ENCODE data around the gene ATOH8.
"Not testable (repeated sequence)": the region's sequence is repeated elsewhere in the genome, so short reads cannot be mapped to it uniquely, and the experiment has no call there.

The ATOH8 gene

GRCh38 chr2:85753525-85754312, at the start of gene ATOH8:
Gene ATOH8, plus strand, starts transcription at chr2:85753991. Its CDS starts 199 bp downstream, at chr2:85754190.
- no peak for DNase-seq (ENCODE audit: low read depth)

- no peak for DNase-seq (ENCODE audit: low read depth)
Measured at GRCh38 chr2:85704038-85704437, 49.8 kb upstream of the ATOH8 start.

GRCh38 chr2:85704800-85705679, 48.8 kb upstream of the ATOH8 start:
- DNase-seq (ENCODE audit: low read depth), result no peak

- DNase-seq (ENCODE audit: low read depth), result peak; percentile 91
Measured at GRCh38 chr2:85705680-85706039, 48.1 kb upstream of the ATOH8 start.

- no peak for DNase-seq (ENCODE audit: low read depth)
Measured at GRCh38 chr2:85706063-85706462, 47.7 kb upstream of the ATOH8 start.

- DNase-seq (ENCODE audit: low read depth), result no peak
Measured at GRCh38 chr2:85706599-85707296, 47.0 kb upstream of the ATOH8 start.

- DNase-seq (ENCODE audit: low read depth), result peak; percentile 77
Measured at GRCh38 chr2:85707304-85707703, 46.5 kb upstream of the ATOH8 start.

GRCh38 chr2:85708641-85709040, 45.1 kb upstream of the ATOH8 start:
- no peak for DNase-seq (ENCODE audit: low read depth)

- no peak for DNase-seq (ENCODE audit: low read depth)
Measured at GRCh38 chr2:85709401-85709811, 44.4 kb upstream of the ATOH8 start.

GRCh38 chr2:85710687-85711577, 42.9 kb upstream of the ATOH8 start:
- no peak for DNase-seq (ENCODE audit: low read depth)

GRCh38 chr2:85711578-85712060, 42.2 kb upstream of the ATOH8 start:
- DNase-seq (ENCODE audit: low read depth), result no peak

- no peak for DNase-seq (ENCODE audit: low read depth)
Measured at GRCh38 chr2:85712336-85712735, 41.5 kb upstream of the ATOH8 start.

- peak; percentile 47 for DNase-seq (ENCODE audit: low read depth)
Measured at GRCh38 chr2:85712849-85713612, 40.8 kb upstream of the ATOH8 start.

- DNase-seq (ENCODE audit: low read depth), result no peak
Measured at GRCh38 chr2:85713836-85714235, 40.0 kb upstream of the ATOH8 start.

GRCh38 chr2:85714421-85714820, 39.4 kb upstream of the ATOH8 start:
- not testable (repeated sequence) for DNase-seq (ENCODE audit: low read depth)

- no peak for DNase-seq (ENCODE audit: low read depth)
Measured at GRCh38 chr2:85714841-85715240, 39.0 kb upstream of the ATOH8 start.

- DNase-seq (ENCODE audit: low read depth), result no peak
Measured at GRCh38 chr2:85716346-85716914, 37.4 kb upstream of the ATOH8 start.

- DNase-seq (ENCODE audit: low read depth), result no peak
Measured at GRCh38 chr2:85717308-85718008, 36.3 kb upstream of the ATOH8 start.

GRCh38 chr2:85718009-85718391, 35.8 kb upstream of the ATOH8 start:
- no peak for DNase-seq (ENCODE audit: low read depth)

Data from stromal cell of bone marrow (primary cell).